Uterus (tissue), 4 donors: Measurements from ENCODE around the gene CEBPA. TPM values are rescaled to one million over a fixed set of nuclear protein-coding genes. Genes with fewer than 3 reads are reported as not detected.

ENCODE experiments used
- DNase-seq, 2 donors: peaks; one replicate each; pipeline ENCODE4 v3.0.0-alpha.2; 2019 to 2020
- H3K27ac ChIP-seq, 2 donors: fragments of 200-600 bp; sonication (generic); 1 replicate in 1 of 2; 2 replicates in 1 of 2; pipeline ENCODE4 v1.5.1; 2016 to 2018
- H3K27me3 ChIP-seq, 2 donors: fragments of 200-600 bp; sonication (generic); one replicate each; pipeline ENCODE4 v1.5.1; 2018 to 2019; ENCODE audit warnings: control low read depth in 1 of 2
- H3K36me3 ChIP-seq, 2 donors: fragments of 200-600 bp; sonication (generic); one replicate each; pipeline ENCODE4 v1.5.1; 2019; ENCODE audit warnings: control low read depth in 1 of 2
- H3K4me1 ChIP-seq, 2 donors: fragments of 200-600 bp; sonication (generic); one replicate each; pipeline ENCODE4 v1.5.1; 2018 to 2019; ENCODE audit warnings: control low read depth in 1 of 2
- H3K4me3 ChIP-seq, 2 donors: fragments of 200-600 bp; sonication (generic); 1 replicate in 1 of 2; 2 replicates in 1 of 2; pipeline ENCODE4 v1.5.1; 2018 to 2019; ENCODE audit warnings: mild to moderate bottlenecking in 1 of 2
- H3K9me3 ChIP-seq, 2 donors: fragments of 200-600 bp; sonication (generic); one replicate each; pipeline ENCODE4 v1.5.1; 2019; ENCODE audit warnings: control low read depth in 1 of 2
- POLR2A ChIP-seq, 2 donors: fragments of 450-650 bp; IDR thresholded peaks; one replicate each; pipeline ENCODE4 v1.6.1; 2016; ENCODE audit warnings: antibody characterized with exemption in 2 of 2, mild to moderate bottlenecking in 1 of 2, moderate library complexity in 1 of 2
- intact Hi-C: fragments of 100-400 bp; cut with DNase I; formaldehyde crosslinking; loops from one replicate; pipeline ENCODE4 v1.15.1; 2023; ENCODE audit warnings: low total_unique reads
- total RNA-seq, 4 donors: library from RNA; depleted of rRNA in 3 of 4; stranded (reverse); fragments of >200 nt in 3 of 4; gene quantifications; one replicate each; pipeline versions ENCODE4 v1.1.0 to v1.2.4, GENCODE V29; 2014 to 2023
- TF ChIP-seq, protein P1 (sequence below), 4 experiments: fragments of 200-600 bp in 2 of 4; fragments of 450-650 bp in 2 of 4; sonication (generic) in 2 of 4; IDR thresholded peaks; one replicate each; pipeline ENCODE4 v1.5.1; 2016 to 2019; ENCODE audit warnings: antibody characterized with exemption in 4 of 4, mild to moderate bottlenecking in 2 of 4, moderate library complexity in 1 of 4
- donor health status: DM: yes; HTN: yes; CAD: no.

The CEBPA gene
- total RNA-seq, 4 donors from 2014 or later: 1.3 to 9.1 (median 5.0) TPM

DNA sequence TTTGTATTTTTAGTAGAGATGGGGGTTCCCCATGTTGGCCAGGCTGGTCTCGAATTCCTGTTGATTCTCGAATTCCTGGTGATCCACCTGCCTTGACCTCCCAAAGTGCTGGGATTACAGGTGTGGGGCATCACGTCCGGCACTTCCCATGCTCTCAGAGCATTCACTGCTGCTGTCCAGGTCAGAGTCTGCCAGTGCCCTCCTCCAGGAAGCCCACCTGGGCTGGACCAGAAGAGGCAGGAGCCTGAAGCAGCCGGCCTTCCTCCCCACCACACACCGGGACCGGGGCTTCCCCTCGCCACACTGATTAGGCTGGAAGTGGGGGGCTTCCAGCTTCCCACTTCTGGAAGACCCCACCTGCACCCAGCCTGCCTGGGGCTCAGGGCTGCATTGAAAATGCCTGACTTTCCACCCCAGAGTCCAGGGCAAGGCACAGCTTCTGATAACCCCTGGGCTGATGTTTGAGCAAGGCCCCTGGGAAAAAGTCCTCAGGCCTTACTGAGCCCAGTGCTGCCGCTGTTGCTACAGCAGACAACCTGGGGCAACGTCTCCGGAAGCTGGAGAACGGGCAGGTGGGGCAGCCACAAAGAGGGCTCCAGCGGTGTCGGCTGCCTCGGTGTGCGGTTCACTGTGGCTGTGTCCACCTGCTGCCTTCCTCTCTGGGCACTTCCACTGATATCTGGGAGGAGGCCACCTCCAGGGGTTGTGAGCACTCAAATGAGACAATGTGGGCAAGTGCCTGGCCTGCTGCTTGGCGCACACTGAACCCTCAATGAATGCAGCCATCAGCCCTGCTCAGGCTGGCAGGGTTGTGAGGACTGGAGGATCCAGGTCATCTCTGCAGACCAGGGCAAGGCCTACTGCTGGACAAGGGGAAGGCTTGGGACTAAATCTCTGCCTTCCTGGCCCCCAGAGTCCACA lies 22.6 kb downstream of the CEBPA start:
- no peak overlapping the region for H3K4me3 ChIP-seq
- no peaks in the 10 kb centered on the region for H3K4me1 ChIP-seq
- no peaks in the 10 kb centered on the region for H3K9me3 ChIP-seq
- H3K27ac ChIP-seq: no peak overlapping the region
- H3K36me3 ChIP-seq: no peaks in the 10 kb centered on the region
- no peak for TF ChIP-seq POLR2A (IDR thresholded peaks at IDR 0.05)
- TF ChIP-seq, protein P1, sequence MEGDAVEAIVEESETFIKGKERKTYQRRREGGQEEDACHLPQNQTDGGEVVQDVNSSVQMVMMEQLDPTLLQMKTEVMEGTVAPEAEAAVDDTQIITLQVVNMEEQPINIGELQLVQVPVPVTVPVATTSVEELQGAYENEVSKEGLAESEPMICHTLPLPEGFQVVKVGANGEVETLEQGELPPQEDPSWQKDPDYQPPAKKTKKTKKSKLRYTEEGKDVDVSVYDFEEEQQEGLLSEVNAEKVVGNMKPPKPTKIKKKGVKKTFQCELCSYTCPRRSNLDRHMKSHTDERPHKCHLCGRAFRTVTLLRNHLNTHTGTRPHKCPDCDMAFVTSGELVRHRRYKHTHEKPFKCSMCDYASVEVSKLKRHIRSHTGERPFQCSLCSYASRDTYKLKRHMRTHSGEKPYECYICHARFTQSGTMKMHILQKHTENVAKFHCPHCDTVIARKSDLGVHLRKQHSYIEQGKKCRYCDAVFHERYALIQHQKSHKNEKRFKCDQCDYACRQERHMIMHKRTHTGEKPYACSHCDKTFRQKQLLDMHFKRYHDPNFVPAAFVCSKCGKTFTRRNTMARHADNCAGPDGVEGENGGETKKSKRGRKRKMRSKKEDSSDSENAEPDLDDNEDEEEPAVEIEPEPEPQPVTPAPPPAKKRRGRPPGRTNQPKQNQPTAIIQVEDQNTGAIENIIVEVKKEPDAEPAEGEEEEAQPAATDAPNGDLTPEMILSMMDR (IDR thresholded peaks at IDR 0.05): no peak
- DNase-seq: no peak
- no peaks in the 10 kb centered on the region for H3K27me3 ChIP-seq
- intact Hi-C loops: no loop called here

DNA sequence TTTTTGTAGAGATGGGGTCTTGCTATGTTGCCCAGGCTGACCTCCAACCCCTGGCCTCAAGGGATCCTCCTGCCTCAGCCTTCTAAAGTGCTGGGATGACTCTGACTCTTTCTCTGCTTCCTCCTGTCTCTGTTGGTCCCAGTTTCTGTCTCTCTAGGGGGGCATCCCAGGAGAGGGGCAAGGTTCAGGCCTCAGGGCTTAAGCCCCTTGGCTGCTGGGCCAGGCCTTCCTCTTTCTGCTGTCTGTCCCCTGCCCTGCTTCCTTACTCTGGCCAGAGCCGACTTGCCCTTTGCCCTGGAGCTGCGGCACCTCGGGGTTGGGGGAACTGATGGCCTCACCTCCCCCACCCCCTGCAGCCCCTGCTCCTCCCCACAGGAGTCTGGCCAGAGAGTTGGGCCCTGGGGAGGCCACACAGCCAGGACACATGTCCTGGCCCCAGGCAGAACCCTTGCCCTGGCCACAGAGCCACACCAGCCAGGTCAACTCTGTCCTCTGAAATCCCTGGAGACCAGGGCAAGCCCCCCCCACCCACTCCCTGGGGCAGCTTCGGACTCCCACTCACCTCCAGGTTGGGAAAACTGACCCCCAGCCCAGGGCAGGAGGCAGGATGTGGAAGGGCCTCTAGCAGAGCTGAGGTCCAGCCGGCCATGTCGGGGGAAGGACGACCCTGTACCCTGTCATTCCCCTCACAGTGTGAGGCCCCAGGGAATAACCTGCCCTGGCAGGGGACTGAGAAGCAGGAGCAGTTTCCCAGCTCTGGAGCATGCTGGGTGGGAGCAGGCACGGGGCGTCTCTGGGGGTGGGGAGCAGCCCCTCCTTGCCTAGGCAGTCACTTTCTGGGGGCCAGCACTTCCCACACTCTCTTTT lies 23.7 kb downstream of the CEBPA start:
- H3K27ac ChIP-seq: no peak overlapping the region
- no peaks in the 10 kb centered on the region for H3K27me3 ChIP-seq
- H3K9me3 ChIP-seq: no peaks in the 10 kb centered on the region
- no peaks in the 10 kb centered on the region for H3K4me1 ChIP-seq
- H3K36me3 ChIP-seq: no peaks in the 10 kb centered on the region
- TF ChIP-seq, protein P1 (IDR thresholded peaks at IDR 0.05): no peak
- TF ChIP-seq POLR2A (IDR thresholded peaks at IDR 0.05): no peak
- H3K4me3 ChIP-seq: no peak overlapping the region
- intact Hi-C loops: no loop called here
- no peak for DNase-seq

DNA sequence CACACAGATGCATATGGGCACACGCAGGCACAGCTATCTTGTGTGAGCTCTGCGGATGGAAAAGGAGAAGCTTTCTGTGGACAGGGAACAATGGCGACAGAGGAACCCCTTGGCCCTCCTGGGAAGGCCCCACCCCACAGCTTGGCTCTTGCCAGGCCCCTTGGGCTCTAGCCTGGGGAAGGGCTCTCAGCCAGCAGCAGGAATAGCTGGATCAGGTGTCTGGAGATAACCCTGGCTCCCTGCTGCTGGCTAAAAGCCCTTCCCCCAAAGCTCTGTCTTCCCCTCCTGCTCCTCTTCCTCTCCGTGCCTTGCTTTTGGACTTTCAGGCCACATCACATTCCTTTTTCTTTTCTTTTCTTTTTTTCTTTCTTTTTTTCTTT lies 24.3 kb downstream of the CEBPA start:
- no peak for DNase-seq
- TF ChIP-seq, protein P1 (IDR thresholded peaks at IDR 0.05): no peak
- no peak for TF ChIP-seq POLR2A (IDR thresholded peaks at IDR 0.05)
- Histone ChIP-seq H3K36me3 (no peaks in the 10 kb centered on the region), H3K9me3 (no peaks in the 10 kb centered on the region), H3K27ac (no peak overlapping the region), H3K4me3 (no peak overlapping the region), H3K4me1 (peaks cover 0 to 5% of the 10 kb centered on the region in 2 donors), H3K27me3 (no peaks in the 10 kb centered on the region)
- intact Hi-C loops: no loop called here

DNA sequence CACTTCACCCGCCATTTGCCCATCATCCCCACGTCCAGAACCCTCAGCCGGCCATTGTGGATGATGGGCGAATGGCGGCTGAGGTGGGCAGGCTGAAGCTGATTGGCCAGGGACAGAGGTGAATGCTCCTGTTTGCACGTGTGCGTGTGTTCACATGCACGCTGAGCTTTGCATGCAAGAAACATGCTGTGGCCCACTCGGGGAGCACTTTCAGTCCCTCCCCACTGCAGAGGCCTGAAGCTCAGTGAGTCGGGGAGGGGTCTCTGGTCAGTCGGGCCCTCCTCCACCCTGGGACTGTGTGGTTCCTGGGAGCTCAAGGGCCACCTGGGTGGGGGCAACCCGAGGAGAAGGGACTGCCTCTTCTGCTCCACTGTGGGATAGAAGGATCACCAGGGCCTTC lies 24.9 kb downstream of the CEBPA start:
- Histone ChIP-seq H3K4me3 (no peak overlapping the region), H3K36me3 (no peaks in the 10 kb centered on the region), H3K27me3 (no peaks in the 10 kb centered on the region), H3K9me3 (no peaks in the 10 kb centered on the region), H3K4me1 (peaks cover 0 to 5% of the 10 kb centered on the region in 2 donors), H3K27ac (no peak overlapping the region)
- TF ChIP-seq, protein P1 (IDR thresholded peaks at IDR 0.05): no peak
- no peak for TF ChIP-seq POLR2A (IDR thresholded peaks at IDR 0.05)
- intact Hi-C loops: no loop called here
- DNase-seq: no peak
